ENCODE data around the gene ABCC6. TPM values are rescaled to one million over a fixed set of nuclear protein-coding genes. Genes with fewer than 3 reads are reported as not detected.

ABCC6 gene
- total and polyA plus RNA-seq, 2 donors (not counting 3 experiments of a cell fraction or from before 2014, with no cell fraction given), result 0.07 to 0.84 TPM

- Histone ChIP-seq H3K4me2 (ENCODE audit: insufficient read depth, low read length) (no peak overlapping the region), H3K9me3 (replicated peaks; ENCODE audit: control insufficient read depth, insufficient read depth, low read length) (peaks cover 5% of the 10 kb centered on the region), H4K20me1 (replicated peaks; ENCODE audit: control insufficient read depth, extremely low read depth, insufficient read depth, low read length) (no peaks in the 10 kb centered on the region), H3K9me1 (replicated peaks; ENCODE audit: control insufficient read depth, extremely low read depth, insufficient read depth, low read length) (no peaks in the 10 kb centered on the region), H3K36me3 (ENCODE audit: control insufficient read depth in 2 of 2, extremely low read depth in 1 of 2, insufficient read depth in 2 of 2, low read length in 2 of 2) (peaks cover 16 to 29% of the 10 kb centered on the region in 2 experiments), H3K4me3 (replicated peaks in 1 of 3; ENCODE audit: insufficient read depth in 1 of 3, low read depth in 1 of 3, low read length in 3 of 3) (no peak overlapping the region), H3K79me2 (ENCODE audit: control insufficient read depth, insufficient read depth, low read length) (no peaks in the 10 kb centered on the region), H3K9ac (replicated peaks; ENCODE audit: extremely low read depth, insufficient read depth, low read length) (no peak overlapping the region), H2AFZ (ENCODE audit: low read depth, low read length) (no peak overlapping the region), H3K27ac (ENCODE audit: insufficient read depth, low read depth, low read length) (no peak overlapping the region), H3K4me1 (ENCODE audit: control insufficient read depth, extremely low read depth, insufficient read depth, low read length) (no peaks in the 10 kb centered on the region), H3K27me3 (ENCODE audit: control insufficient read depth in 2 of 2, insufficient read depth in 2 of 2, low read length in 2 of 2) (no peaks in the 10 kb centered on the region)
- FAIRE-seq, result peak; percentile 81
- no TSS peak for BruUV-seq (replicated peaks)
- DNase-seq (ENCODE audit: low read depth, low spot score), result peak; percentile 77
- CTCF ChIA-PET, result interaction anchor here (0.7 to 2.7 kb wide), 9 partner anchors 8 to 362 kb away, joined by 3 to 28 read pairs (median 4); partner anchors contain the start of gene CEP20
- TF ChIP-seq MAX (IDR thresholded peaks at IDR 0.05; ENCODE audit: insufficient read depth, insufficient read length) (no peak), CTCF (IDR thresholded peaks at IDR 0.05; ENCODE audit: extremely low read depth in 1 of 2, insufficient read depth in 1 of 2, low read depth in 1 of 2, low read length in 2 of 2) (peak; percentile 69 to 79)
- POLR2A ChIA-PET, result no interaction called here
- intact Hi-C loops (cut with micrococcal nuclease), result loop anchor here (1.0 to 10.0 kb wide), 4 partner anchors 103 to 361 kb away; no protein-coding TSS in a partner anchor
- dilution Hi-C loops (cut with MboI; ENCODE audit: extremely low pct_ligation_motif_present, low sequenced_read_pairs), result no loop called here
Observed at GRCh38 chr16:16127469-16128116, 95.7 kb downstream of the ABCC6 start.

GRCh38 chr16:16126896-16127295 lies 96.4 kb downstream of the ABCC6 start:
- BruUV-seq (replicated peaks), result no TSS peak
- Histone ChIP-seq H3K4me3 (replicated peaks in 1 of 3; ENCODE audit: insufficient read depth in 1 of 3, low read depth in 1 of 3, low read length in 3 of 3) (no peak overlapping the region), H3K4me2 (ENCODE audit: insufficient read depth, low read length) (no peak overlapping the region), H3K9me1 (replicated peaks; ENCODE audit: control insufficient read depth, extremely low read depth, insufficient read depth, low read length) (no peaks in the 10 kb centered on the region), H3K27ac (ENCODE audit: insufficient read depth, low read depth, low read length) (no peak overlapping the region), H3K9ac (replicated peaks; ENCODE audit: extremely low read depth, insufficient read depth, low read length) (no peak overlapping the region), H3K79me2 (ENCODE audit: control insufficient read depth, insufficient read depth, low read length) (no peaks in the 10 kb centered on the region), H3K36me3 (ENCODE audit: control insufficient read depth in 2 of 2, extremely low read depth in 1 of 2, insufficient read depth in 2 of 2, low read length in 2 of 2) (peaks cover 14 to 31% of the 10 kb centered on the region in 2 experiments), H4K20me1 (replicated peaks; ENCODE audit: control insufficient read depth, extremely low read depth, insufficient read depth, low read length) (no peaks in the 10 kb centered on the region), H3K4me1 (ENCODE audit: control insufficient read depth, extremely low read depth, insufficient read depth, low read length) (no peaks in the 10 kb centered on the region), H2AFZ (ENCODE audit: low read depth, low read length) (no peak overlapping the region), H3K9me3 (replicated peaks; ENCODE audit: control insufficient read depth, insufficient read depth, low read length) (peaks cover 5% of the 10 kb centered on the region), H3K27me3 (ENCODE audit: control insufficient read depth in 2 of 2, insufficient read depth in 2 of 2, low read length in 2 of 2) (no peaks in the 10 kb centered on the region)
- no peak for FAIRE-seq
- dilution Hi-C loops (cut with MboI; ENCODE audit: extremely low pct_ligation_motif_present, low sequenced_read_pairs), result no loop called here
- ChIA-PET CTCF (interaction anchor here (1.0 to 2.7 kb wide), 5 partner anchors 239 to 361 kb away, joined by 3 to 28 read pairs (median 4); partner anchors contain the start of gene CEP20), POLR2A (no interaction called here)
- intact Hi-C loops (cut with micrococcal nuclease), result loop anchor here (1.0 to 10.0 kb wide), 5 partner anchors 44 to 361 kb away; no protein-coding TSS in a partner anchor
- no peak for DNase-seq (ENCODE audit: low read depth, low spot score)
- TF ChIP-seq FOS (IDR thresholded peaks at IDR 0.05; ENCODE audit: borderline replicate concordance, insufficient read depth, low read length), result no peak
- TF ChIP-seq POLR2AphosphoS5 (IDR thresholded peaks at IDR 0.05; ENCODE audit: insufficient read depth, low read depth, low read length), result no peak
- no peak for TF ChIP-seq MAX (IDR thresholded peaks at IDR 0.05; ENCODE audit: insufficient read depth, insufficient read length)
- no peak for TF ChIP-seq POLR2A (IDR thresholded peaks at IDR 0.05; ENCODE audit: low read depth, low read length)
- no peak for TF ChIP-seq GATA2 (IDR thresholded peaks at IDR 0.05; ENCODE audit: insufficient read depth, insufficient read length, low read depth, low read length)
- TF ChIP-seq JUN (IDR thresholded peaks at IDR 0.05; ENCODE audit: borderline replicate concordance, insufficient read depth, insufficient read length, low read depth), result no peak
- TF ChIP-seq MYC (IDR thresholded peaks at IDR 0.05; ENCODE audit: low read depth, low read length), result no peak
- no peak for TF ChIP-seq CTCF (IDR thresholded peaks at IDR 0.05; ENCODE audit: extremely low read depth in 1 of 2, insufficient read depth in 1 of 2, low read depth in 1 of 2, low read length in 2 of 2)
- TF ChIP-seq EZH2 (IDR thresholded peaks at IDR 0.05; ENCODE audit: borderline replicate concordance, low read depth, low read length, severe bottlenecking), result no peak

Measured in endothelial cell of umbilical vein (primary cell).